Activated B cell treated with CpG ODN at 0.5 μM for 24 hours (primary cell): ENCODE measurements around the gene TAS2R38. TPM values are rescaled to one million over a fixed set of nuclear protein-coding genes. Genes with fewer than 3 reads are reported as not detected.

Experiments used
- ATAC-seq: fragments of 200-7000 bp; cut with Tn5 transposase; one replicate; pipeline ENCODE4 v1.10.0; 2021; ENCODE audit warnings: low read depth, mild to moderate bottlenecking, moderate library complexity
- CTCF ChIA-PET: fragments of 350-600 bp; sonication (Branson Sonifier 250); formaldehyde crosslinking; loops from one replicate; lab custom pipeline; 2021; ENCODE audit warnings: antibody characterized with exemption; lab: Charles Lee
- POLR2A ChIA-PET: fragments of 350-600 bp; sonication (Branson Sonifier 250); formaldehyde crosslinking; loops from one replicate; lab custom pipeline; 2021; ENCODE audit warnings: antibody characterized with exemption; lab: Charles Lee
- DNase-seq: peaks from one replicate; pipeline ENCODE4 v3.0.0; 2022
- H3K27ac Mint-ChIP-seq: one replicate; pipeline ENCODE4 v1.8.0; 2020; ENCODE audit warnings: mixed read lengths
- H3K27me3 Mint-ChIP-seq: one replicate; pipeline ENCODE4 v1.8.0; 2021; ENCODE audit warnings: mixed read lengths
- H3K36me3 Mint-ChIP-seq: one replicate; pipeline ENCODE4 v1.8.0; 2021; ENCODE audit warnings: low read depth, mixed read lengths
- H3K4me1 Mint-ChIP-seq: one replicate; pipeline ENCODE4 v1.8.0; 2021; ENCODE audit warnings: mixed read lengths
- H3K4me3 Mint-ChIP-seq: one replicate; pipeline ENCODE4 v1.8.0; 2020; ENCODE audit warnings: mild to moderate bottlenecking, mixed read lengths
- H3K9me3 Mint-ChIP-seq: one replicate; pipeline ENCODE4 v1.8.0; 2020; ENCODE audit warnings: mixed read lengths
- CTCF ChIP-seq: fragments of 200-600 bp; IDR thresholded peaks from one replicate; pipeline ENCODE4 v1.8.0; 2022; ENCODE audit warnings: antibody characterized with exemption, mild to moderate bottlenecking
- intact Hi-C: fragments of 100-400 bp; cut with micrococcal nuclease; formaldehyde crosslinking; loops from one replicate; pipeline ENCODE4 v1.15.1; 2024
- total RNA-seq: library from RNA; stranded (reverse); gene quantifications from 2 replicates; pipeline ENCODE4 v1.2.3, GENCODE V29; 2022

TAS2R38 gene
- total RNA-seq, 1 donor from 2014 or later = not detected

DNA sequence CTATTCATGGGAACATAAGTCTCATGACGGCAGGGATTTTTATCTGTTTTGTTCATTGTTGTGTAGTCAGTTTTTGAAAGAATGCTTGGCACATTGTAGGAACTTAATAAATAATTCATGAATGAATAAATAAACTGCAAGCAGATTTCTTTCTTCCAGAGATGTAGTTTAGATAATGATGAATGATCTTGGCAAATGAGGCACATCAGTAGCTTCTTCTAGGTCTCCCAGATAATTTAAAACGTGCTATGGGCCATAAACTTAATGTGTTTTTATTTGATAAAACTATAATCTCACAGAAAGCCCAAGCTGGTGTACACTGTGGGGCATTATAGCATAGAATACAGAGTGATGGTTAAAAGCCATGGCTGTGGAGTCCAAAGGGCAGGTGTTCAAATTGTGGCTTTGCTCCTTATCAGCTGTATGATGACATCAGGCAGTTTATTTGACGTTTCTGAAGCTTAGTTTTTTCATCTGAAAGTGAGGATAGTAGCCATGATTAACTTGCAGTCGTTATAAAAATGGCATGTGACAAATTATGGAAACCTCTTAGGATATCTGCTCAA is 25.6 kb upstream of the TAS2R38 start:
- Mint-ChIP-seq H3K27ac (no peak overlapping the region), H3K9me3 (no peaks in the 10 kb centered on the region), H3K4me3 (no peak overlapping the region), H3K4me1 (no peaks in the 10 kb centered on the region), H3K27me3 (peaks cover 12% of the 10 kb centered on the region), H3K36me3 (no peaks in the 10 kb centered on the region)
- DNase-seq (no peak), ATAC-seq (no peak)
- TF ChIP-seq CTCF = no peak
- CTCF ChIA-PET = no interaction called here
- intact Hi-C loops = no loop called here
- POLR2A ChIA-PET = no interaction called here

- Mint-ChIP-seq H3K4me1 (no peaks in the 10 kb centered on the region), H3K4me3 (no peak overlapping the region), H3K27me3 (peaks cover 2% of the 10 kb centered on the region), H3K9me3 (no peaks in the 10 kb centered on the region), H3K36me3 (no peaks in the 10 kb centered on the region), H3K27ac (no peak overlapping the region)
- ChIA-PET POLR2A (no interaction called here), CTCF (no interaction called here)
- TF ChIP-seq CTCF = no peak
- no peak for ATAC-seq
- intact Hi-C loops = no loop called here
- DNase-seq = no peak
Observed at GRCh38 chr7:141993354-141993753, 19.8 kb upstream of the TAS2R38 start.

DNA sequence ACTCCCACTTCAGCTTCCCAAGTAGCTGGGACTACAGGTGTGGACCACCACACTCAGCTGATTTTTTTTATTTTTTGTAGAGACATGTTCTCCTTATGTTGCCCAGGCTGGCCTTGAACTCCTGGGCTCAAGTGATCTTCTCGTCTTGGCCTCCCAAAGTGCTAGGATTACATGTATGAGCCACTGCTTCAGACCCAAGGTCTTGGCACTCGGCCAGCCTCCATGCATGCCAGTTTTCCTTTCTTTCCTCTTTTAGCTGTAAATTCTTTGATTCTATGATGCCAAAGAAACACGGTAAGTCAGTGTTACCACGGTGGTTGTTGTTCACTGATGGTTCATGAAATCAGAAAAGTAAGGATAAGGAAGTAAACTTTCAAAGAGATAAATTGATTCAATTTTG is 19.1 kb upstream of the TAS2R38 start:
- intact Hi-C loops = no loop called here
- ATAC-seq (no peak), DNase-seq (no peak)
- H3K27me3 Mint-ChIP-seq = no peaks in the 10 kb centered on the region
- TF ChIP-seq CTCF = no peak
- ChIA-PET POLR2A (no interaction called here), CTCF (interaction anchor here (1.0 kb wide), 1 partner anchor 17 kb away, joined by 3 read pairs; no protein-coding TSS in a partner anchor)
- no peaks in the 10 kb centered on the region for H3K9me3 Mint-ChIP-seq
- H3K36me3 Mint-ChIP-seq = no peaks in the 10 kb centered on the region
- no peak overlapping the region for H3K27ac Mint-ChIP-seq
- no peak overlapping the region for H3K4me3 Mint-ChIP-seq
- H3K4me1 Mint-ChIP-seq = no peaks in the 10 kb centered on the region

GRCh38 chr7:141992156-141992555 is 18.6 kb upstream of the TAS2R38 start:
- H3K27me3 Mint-ChIP-seq = no peaks in the 10 kb centered on the region
- no peak overlapping the region for H3K27ac Mint-ChIP-seq
- H3K36me3 Mint-ChIP-seq = no peaks in the 10 kb centered on the region
- no peaks in the 10 kb centered on the region for H3K9me3 Mint-ChIP-seq
- no peak for DNase-seq
- ATAC-seq = no peak
- POLR2A ChIA-PET = no interaction called here
- CTCF ChIA-PET = interaction anchor here (1.0 kb wide), 1 partner anchor 16 kb away, joined by 3 read pairs; no protein-coding TSS in a partner anchor
- intact Hi-C loops = no loop called here
- H3K4me3 Mint-ChIP-seq = no peak overlapping the region
- no peaks in the 10 kb centered on the region for H3K4me1 Mint-ChIP-seq
- no peak for TF ChIP-seq CTCF

- intact Hi-C loops = no loop called here
- POLR2A ChIA-PET = no interaction called here
- Mint-ChIP-seq H3K27ac (no peak overlapping the region), H3K9me3 (no peaks in the 10 kb centered on the region), H3K27me3 (no peaks in the 10 kb centered on the region), H3K4me3 (no peak overlapping the region), H3K4me1 (no peaks in the 10 kb centered on the region), H3K36me3 (no peaks in the 10 kb centered on the region)
- CTCF ChIA-PET = no interaction called here
- DNase-seq = no peak
- TF ChIP-seq CTCF = no peak
- no peak for ATAC-seq
Observed at GRCh38 chr7:141991140-141991539, 17.6 kb upstream of the TAS2R38 start.
